Activated CD4-positive, alpha-beta memory T cell treated with anti-CD3 and anti-CD28 coated beads, Interleukin-2, amount 10 ng/mL, durations not matched to agents 7 days and 5 days (primary cell): ENCODE data around the gene RND1. TPM values are rescaled to one million over a fixed set of nuclear protein-coding genes. Genes with fewer than 3 reads are reported as not detected.
"Not testable (repeated sequence)": the region's sequence is repeated elsewhere in the genome, so short reads cannot be mapped to it uniquely, and the experiment has no call there.

ENCODE experiments used
- CTCF ChIA-PET: fragments of 350-600 bp; sonication (Branson Sonifier 250); formaldehyde crosslinking; loops from one replicate; lab custom pipeline; 2021; ENCODE audit warnings: antibody characterized with exemption, inconsistent platforms; lab: Charles Lee
- POLR2A ChIA-PET: fragments of 350-600 bp; sonication (Branson Sonifier 250); formaldehyde crosslinking; loops from one replicate; lab custom pipeline; 2021; ENCODE audit warnings: antibody characterized with exemption; lab: Charles Lee
- DNase-seq: peaks from one replicate; pipeline ENCODE4 v3.0.0-alpha.2; 2020
- H3K27ac Mint-ChIP-seq: one replicate; pipeline ENCODE4 v1.8.0; 2021; ENCODE audit warnings: mild to moderate bottlenecking, mixed read lengths
- H3K27me3 Mint-ChIP-seq: one replicate; pipeline ENCODE4 v1.8.0; 2021; ENCODE audit warnings: mixed read lengths
- H3K36me3 Mint-ChIP-seq: one replicate; pipeline ENCODE4 v1.8.0; 2021; ENCODE audit warnings: low read depth, mixed read lengths
- H3K4me1 Mint-ChIP-seq: one replicate; pipeline ENCODE4 v1.8.0; 2021; ENCODE audit warnings: mixed read lengths
- H3K4me3 Mint-ChIP-seq: one replicate; pipeline ENCODE4 v1.8.0; 2021; ENCODE audit warnings: mild to moderate bottlenecking, mixed read lengths
- H3K9me3 Mint-ChIP-seq: one replicate; pipeline ENCODE4 v1.8.0; 2021; ENCODE audit warnings: mixed read lengths
- total RNA-seq, 2 experiments: library from RNA; stranded (reverse); gene quantifications; one replicate each; pipeline ENCODE4 v1.2.3, GENCODE V29; 2021

Gene RND1
- total RNA-seq = 1 to 10 TPM; 2.6 to 3.0 TPM

- ChIA-PET CTCF (interaction anchor here (0.6 to 6.4 kb wide), 14 partner anchors 13 to 401 kb away, joined by 3 to 48 read pairs (median 4); partner anchors contain the start of genes ARF3, DDX23 and FKBP11), POLR2A (interaction anchor here (0.8 to 4.9 kb wide), 19 partner anchors 8 to 92 kb away, joined by 3 to 69 read pairs (median 4); partner anchors contain the start of genes ARF3, DDX23 and FKBP11)
- H3K27ac Mint-ChIP-seq = peak within 1 kb of the TSS; percentile 32
- peaks cover 24% of the 10 kb centered on the region for H3K27me3 Mint-ChIP-seq
- peaks cover 3% of the 10 kb centered on the region for H3K36me3 Mint-ChIP-seq
- no peaks in the 10 kb centered on the region for H3K9me3 Mint-ChIP-seq
- peak within 1 kb of the TSS; percentile 82 for H3K4me3 Mint-ChIP-seq
- H3K4me1 Mint-ChIP-seq = peaks cover 29% of the 10 kb centered on the region
- DNase-seq = peak; percentile 85
Observed at GRCh38 chr12:48865281-48866051, at the start of gene RND1. Gene RND1, minus strand, starts transcription at chr12:48865870. Its CDS starts 103 bp downstream, at chr12:48865767.

GRCh38 chr12:48910196-48910595 is 44.5 kb upstream of the RND1 start:
- no peaks in the 10 kb centered on the region for H3K4me1 Mint-ChIP-seq
- H3K27ac Mint-ChIP-seq = no peak overlapping the region
- H3K27me3 Mint-ChIP-seq = peaks cover 5% of the 10 kb centered on the region
- ChIA-PET CTCF (interaction anchor here (0.7 to 2.9 kb wide), 5 partner anchors 14 to 414 kb away, joined by 3 to 8 read pairs (median 4); no protein-coding TSS in a partner anchor), POLR2A (no interaction called here)
- no peaks in the 10 kb centered on the region for H3K9me3 Mint-ChIP-seq
- no peak overlapping the region for H3K4me3 Mint-ChIP-seq
- H3K36me3 Mint-ChIP-seq = no peaks in the 10 kb centered on the region
- DNase-seq = no peak

GRCh38 chr12:48909698-48910097 is 44.0 kb upstream of the RND1 start:
- H3K27ac Mint-ChIP-seq, DNase-seq, H3K9me3 Mint-ChIP-seq, H3K4me1 Mint-ChIP-seq, H3K27me3 Mint-ChIP-seq, H3K4me3 Mint-ChIP-seq, POLR2A ChIA-PET, H3K36me3 Mint-ChIP-seq: not testable (repeated sequence)
- CTCF ChIA-PET = interaction anchor here (0.7 kb wide), 1 partner anchor 414 kb away, joined by 3 read pairs; no protein-coding TSS in a partner anchor

- Mint-ChIP-seq H3K27me3 (peaks cover 8% of the 10 kb centered on the region), H3K27ac (no peak overlapping the region), H3K4me3 (no peak overlapping the region), H3K4me1 (peaks cover 14% of the 10 kb centered on the region), H3K9me3 (no peaks in the 10 kb centered on the region), H3K36me3 (no peaks in the 10 kb centered on the region)
- CTCF ChIA-PET = interaction anchor here (1.4 to 2.3 kb wide), 2 partner anchors 17 to 29 kb away, joined by 5 to 8 read pairs; partner anchors contain the start of gene FKBP11
- no peak for DNase-seq
- POLR2A ChIA-PET = interaction anchor here (1.8 kb wide), 1 partner anchor 10 kb away, joined by 5 read pairs; no protein-coding TSS in a partner anchor
Observed at GRCh38 chr12:48907245-48907644, 41.6 kb upstream of the RND1 start.

GRCh38 chr12:48903982-48904411 is 38.3 kb upstream of the RND1 start:
- Mint-ChIP-seq H3K4me3 (peak overlapping the region; percentile 52), H3K4me1 (peaks cover 21% of the 10 kb centered on the region), H3K27me3 (peaks cover 8% of the 10 kb centered on the region), H3K27ac (no peak overlapping the region), H3K36me3 (no peaks in the 10 kb centered on the region), H3K9me3 (no peaks in the 10 kb centered on the region)
- peak; percentile 84 for DNase-seq
- CTCF ChIA-PET = interaction anchor here (0.7 to 6.2 kb wide), 21 partner anchors 10 to 127 kb away, joined by 3 to 61 read pairs (median 5); partner anchors contain the start of genes ARF3, DDX23, FKBP11 and WNT1
- POLR2A ChIA-PET = interaction anchor here (1.0 to 1.5 kb wide), 5 partner anchors 14 to 51 kb away, joined by 3 to 5 read pairs (median 3); partner anchors contain the start of gene FKBP11

GRCh38 chr12:48903363-48903981 is 37.8 kb upstream of the RND1 start:
- Mint-ChIP-seq H3K36me3 (no peaks in the 10 kb centered on the region), H3K4me1 (peaks cover 21% of the 10 kb centered on the region), H3K9me3 (no peaks in the 10 kb centered on the region), H3K27me3 (peaks cover 10% of the 10 kb centered on the region), H3K4me3 (peak overlapping the region; percentile 29), H3K27ac (no peak overlapping the region)
- CTCF ChIA-PET = interaction anchor here (0.7 to 6.2 kb wide), 22 partner anchors 9 to 127 kb away, joined by 3 to 61 read pairs (median 6); partner anchors contain the start of genes ARF3, DDX23, FKBP11 and WNT1
- POLR2A ChIA-PET = interaction anchor here (0.8 to 2.3 kb wide), 6 partner anchors 22 to 51 kb away, joined by 3 to 10 read pairs (median 4); partner anchors contain the start of genes DDX23 and FKBP11
- no peak for DNase-seq

- H3K4me3 Mint-ChIP-seq = no peak overlapping the region
- no peak for DNase-seq
- ChIA-PET CTCF (interaction anchor here (0.6 to 6.2 kb wide), 12 partner anchors 11 to 130 kb away, joined by 3 to 61 read pairs (median 4); partner anchors contain the start of genes DDX23 and FKBP11), POLR2A (interaction anchor here (0.7 to 2.3 kb wide), 2 partner anchors 49 to 86 kb away, joined by 3 to 10 read pairs; partner anchors contain the start of gene DDX23)
- H3K36me3 Mint-ChIP-seq = no peaks in the 10 kb centered on the region
- no peak overlapping the region for H3K27ac Mint-ChIP-seq
- no peaks in the 10 kb centered on the region for H3K9me3 Mint-ChIP-seq
- peaks cover 15% of the 10 kb centered on the region for H3K27me3 Mint-ChIP-seq
- peaks cover 21% of the 10 kb centered on the region for H3K4me1 Mint-ChIP-seq
Observed at GRCh38 chr12:48901278-48901677, 35.6 kb upstream of the RND1 start.

GRCh38 chr12:48899651-48900050 is 34.0 kb upstream of the RND1 start:
- no peaks in the 10 kb centered on the region for H3K36me3 Mint-ChIP-seq
- H3K4me1 Mint-ChIP-seq = peaks cover 20% of the 10 kb centered on the region
- no peaks in the 10 kb centered on the region for H3K9me3 Mint-ChIP-seq
- H3K4me3 Mint-ChIP-seq = no peak overlapping the region
- no peak for DNase-seq
- peaks cover 14% of the 10 kb centered on the region for H3K27me3 Mint-ChIP-seq
- CTCF ChIA-PET = interaction anchor here (1.3 to 6.2 kb wide), 4 partner anchors 9 to 48 kb away, joined by 3 to 53 read pairs (median 24); partner anchors contain the start of gene DDX23
- H3K27ac Mint-ChIP-seq = no peak overlapping the region
- POLR2A ChIA-PET = no interaction called here

GRCh38 chr12:48894271-48894670 is 28.6 kb upstream of the RND1 start:
- ChIA-PET CTCF (interaction anchor here (1.0 to 1.5 kb wide), 3 partner anchors 9 to 93 kb away, joined by 3 to 6 read pairs (median 5); no protein-coding TSS in a partner anchor), POLR2A (interaction anchor here (0.6 to 1.4 kb wide), 3 partner anchors 11 to 265 kb away, joined by 3 to 4 read pairs (median 4); no protein-coding TSS in a partner anchor)
- H3K4me1 Mint-ChIP-seq = peaks cover 8% of the 10 kb centered on the region
- DNase-seq = no peak
- no peak overlapping the region for H3K27ac Mint-ChIP-seq
- H3K27me3 Mint-ChIP-seq = peaks cover 29% of the 10 kb centered on the region
- no peak overlapping the region for H3K4me3 Mint-ChIP-seq
- no peaks in the 10 kb centered on the region for H3K9me3 Mint-ChIP-seq
- H3K36me3 Mint-ChIP-seq = no peaks in the 10 kb centered on the region

- ChIA-PET CTCF (interaction anchor here (0.6 to 5.5 kb wide), 30 partner anchors 9 to 111 kb away, joined by 3 to 125 read pairs (median 6); partner anchors contain the start of genes ARF3, DDX23, FKBP11 and RND1), POLR2A (interaction anchor here (1.2 to 2.9 kb wide), 5 partner anchors 25 to 47 kb away, joined by 3 to 31 read pairs (median 6); partner anchors contain the start of genes DDX23, FKBP11 and RND1)
- no peaks in the 10 kb centered on the region for H3K36me3 Mint-ChIP-seq
- no peak overlapping the region for H3K27ac Mint-ChIP-seq
- no peaks in the 10 kb centered on the region for H3K9me3 Mint-ChIP-seq
- H3K4me1 Mint-ChIP-seq = peaks cover 8% of the 10 kb centered on the region
- peaks cover 16% of the 10 kb centered on the region for H3K27me3 Mint-ChIP-seq
- no peak overlapping the region for H3K4me3 Mint-ChIP-seq
- DNase-seq = peak; percentile 80
Observed at GRCh38 chr12:48890657-48891418, 25.2 kb upstream of the RND1 start.

- H3K27ac Mint-ChIP-seq = no peak overlapping the region
- no peak overlapping the region for H3K4me3 Mint-ChIP-seq
- no peaks in the 10 kb centered on the region for H3K9me3 Mint-ChIP-seq
- peaks cover 8% of the 10 kb centered on the region for H3K4me1 Mint-ChIP-seq
- ChIA-PET POLR2A (interaction anchor here (0.6 to 2.9 kb wide), 4 partner anchors 24 to 153 kb away, joined by 3 to 31 read pairs (median 6); partner anchors contain the start of genes DDX23 and RND1), CTCF (interaction anchor here (0.8 to 5.5 kb wide), 25 partner anchors 8 to 113 kb away, joined by 3 to 125 read pairs (median 6); partner anchors contain the start of genes ARF3, DDX23, FKBP11 and RND1)
- peaks cover 16% of the 10 kb centered on the region for H3K27me3 Mint-ChIP-seq
- no peak for DNase-seq
- H3K36me3 Mint-ChIP-seq = no peaks in the 10 kb centered on the region
Observed at GRCh38 chr12:48889679-48890078, 24.0 kb upstream of the RND1 start.
